OCI-LY7 (cell line): Measurements from ENCODE around the gene CDKL4.

Source experiments
- CTCF ChIP-seq: fragments of 200-600 bp; sonication (generic); conservative IDR thresholded peaks from 2 replicates; pipeline ENCODE4 v1.5.1; 2014; ENCODE audit warnings: mild to moderate bottlenecking, antibody characterized with exemption, low read length, moderate library complexity, mixed read lengths
- EZH2phosphoT487 ChIP-seq: fragments of 200-600 bp; sonication (generic); IDR thresholded peaks from 2 replicates; pipeline ENCODE4 v1.6.1; 2018; ENCODE audit warnings: low read depth, borderline replicate concordance, mild to moderate bottlenecking, mixed run types, antibody characterized with exemption, low read length, moderate library complexity, mixed read lengths

DNA sequence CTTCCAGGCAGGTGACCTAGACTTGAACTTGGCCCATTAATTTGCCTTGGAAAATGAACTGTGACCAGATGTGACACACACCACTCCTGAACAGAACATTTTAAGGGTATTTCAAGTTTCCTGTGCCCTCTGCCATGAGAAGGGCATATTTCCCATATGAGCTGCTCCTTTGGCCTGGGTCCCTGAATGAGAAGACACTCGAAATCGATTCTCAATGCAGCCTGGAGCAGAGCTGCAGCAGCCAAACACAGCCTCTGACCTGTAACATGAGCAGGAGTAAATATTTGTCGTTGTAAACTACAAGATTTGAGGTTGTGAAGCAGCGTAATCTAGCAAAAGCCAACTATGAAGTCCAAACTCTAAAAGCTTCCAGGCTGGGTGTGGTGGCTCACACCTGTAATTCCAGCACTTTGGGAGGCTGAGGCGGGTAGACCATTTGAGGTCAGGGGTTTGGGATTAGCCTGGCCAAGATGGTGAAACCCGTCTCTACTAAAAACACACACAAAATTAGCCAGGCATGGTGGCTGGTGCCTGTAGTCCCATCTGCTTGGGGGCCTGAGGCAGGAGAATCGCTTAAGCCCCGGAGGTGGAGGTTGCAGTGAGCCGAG, 92.8 kb downstream of the CDKL4 start:
- TF ChIP-seq CTCF, result no peak
- TF ChIP-seq EZH2phosphoT487, result no peak
